ENCODE results near the gene NR2F6.

- TF ChIP-seq CTCF (IDR thresholded peaks at IDR 0.05) (no peak), POLR2A (IDR thresholded peaks at IDR 0.05) (no peak)
Measured at GRCh38 chr19:17206736-17207581, 38.8 kb downstream of the NR2F6 start.

All from Peyer's patch (tissue), 4 donors.